CD4-positive, alpha-beta T cell treated with Interleukin-17A for 1 hour (primary cell): ENCODE data around the gene FAM193B.
"Not testable (repeated sequence)": the region's sequence is repeated elsewhere in the genome, so short reads cannot be mapped to it uniquely, and the experiment has no call there.

Experiments
- DNase-seq: peaks from one replicate; pipeline ENCODE4 v3.0.0-alpha.2; 2020

FAM193B gene

GRCh38 chr5:177497292-177498012 lies 56.9 kb downstream of the FAM193B start, which contains the start of gene PDLIM7:
TSS of gene PDLIM7 (minus strand) at chr5:177497604. CDS start at chr5:177496512, 1,092 bp downstream.
- peak; percentile 95 for DNase-seq

DNA sequence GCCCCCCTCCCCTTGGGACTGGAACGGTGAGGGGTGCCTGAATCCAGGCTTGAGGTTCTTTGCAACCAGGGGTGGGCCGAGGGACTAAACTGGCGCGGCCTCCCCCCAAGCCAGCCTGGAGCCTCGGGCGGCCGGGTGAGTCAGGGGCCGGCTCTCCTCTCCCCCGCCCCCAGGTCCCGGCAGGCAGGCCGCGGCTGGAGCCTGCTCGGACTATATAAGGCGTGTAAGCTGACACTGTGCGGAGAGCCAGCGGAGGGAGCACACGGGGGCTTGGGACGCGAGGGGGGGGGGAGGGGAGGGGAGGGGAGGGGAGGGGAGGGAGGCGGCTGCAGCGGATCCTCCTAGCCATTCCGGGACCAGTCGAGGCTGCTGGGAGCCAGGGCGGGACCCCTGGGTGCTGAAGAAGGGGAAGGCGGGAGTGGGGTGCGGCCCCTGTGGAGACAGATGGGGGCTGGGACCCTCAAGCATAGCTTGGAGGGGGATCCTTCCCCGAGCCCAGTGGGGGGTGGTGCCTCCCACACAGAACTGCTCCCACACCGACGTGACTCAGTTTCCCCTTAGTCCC lies 57.6 kb downstream of the FAM193B start:
- no peak for DNase-seq

- DNase-seq = no peak
These were observed 58.2 kb downstream of the FAM193B start for GRCh38 chr5:177496070-177496726.

DNA sequence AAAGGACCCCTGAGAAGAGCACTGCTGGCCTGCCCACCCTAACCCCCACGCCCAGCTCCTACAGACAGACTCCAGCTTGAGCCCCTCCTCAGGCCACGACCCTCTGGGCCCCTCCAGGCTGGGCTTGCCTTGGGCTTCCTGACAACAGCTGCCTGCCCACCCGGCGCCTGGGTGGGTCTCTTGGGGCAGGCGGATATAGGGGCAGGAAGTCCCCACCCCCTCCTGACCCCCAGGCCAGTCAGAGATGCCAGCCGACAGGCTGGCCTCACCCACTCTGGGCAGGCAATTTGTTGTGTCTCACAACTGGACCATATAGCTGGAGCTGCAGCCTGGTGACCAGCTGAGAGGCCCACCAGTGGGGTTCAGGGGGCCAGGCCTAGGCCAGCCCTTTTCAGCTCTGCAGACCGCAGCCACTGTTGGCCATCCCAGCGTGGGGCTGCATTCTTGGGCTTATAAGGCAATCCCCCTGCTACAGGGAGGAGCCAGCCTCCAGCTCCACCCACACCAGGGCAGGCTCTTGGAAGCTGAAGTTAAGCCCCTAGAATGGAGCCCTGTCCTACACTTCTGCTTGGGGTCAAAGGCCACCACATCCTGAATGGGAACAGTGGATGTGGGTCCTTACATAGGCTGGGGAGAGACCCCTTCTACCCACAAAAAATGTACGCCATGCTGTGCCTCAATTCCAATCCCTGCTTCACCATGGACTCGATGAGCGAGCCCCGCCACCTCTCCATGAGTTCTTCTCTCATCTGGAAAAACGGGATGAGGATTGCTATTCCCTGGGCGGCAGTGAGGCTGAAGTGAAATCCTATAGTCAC lies 58.9 kb downstream of the FAM193B start:
- DNase-seq = no peak

DNA sequence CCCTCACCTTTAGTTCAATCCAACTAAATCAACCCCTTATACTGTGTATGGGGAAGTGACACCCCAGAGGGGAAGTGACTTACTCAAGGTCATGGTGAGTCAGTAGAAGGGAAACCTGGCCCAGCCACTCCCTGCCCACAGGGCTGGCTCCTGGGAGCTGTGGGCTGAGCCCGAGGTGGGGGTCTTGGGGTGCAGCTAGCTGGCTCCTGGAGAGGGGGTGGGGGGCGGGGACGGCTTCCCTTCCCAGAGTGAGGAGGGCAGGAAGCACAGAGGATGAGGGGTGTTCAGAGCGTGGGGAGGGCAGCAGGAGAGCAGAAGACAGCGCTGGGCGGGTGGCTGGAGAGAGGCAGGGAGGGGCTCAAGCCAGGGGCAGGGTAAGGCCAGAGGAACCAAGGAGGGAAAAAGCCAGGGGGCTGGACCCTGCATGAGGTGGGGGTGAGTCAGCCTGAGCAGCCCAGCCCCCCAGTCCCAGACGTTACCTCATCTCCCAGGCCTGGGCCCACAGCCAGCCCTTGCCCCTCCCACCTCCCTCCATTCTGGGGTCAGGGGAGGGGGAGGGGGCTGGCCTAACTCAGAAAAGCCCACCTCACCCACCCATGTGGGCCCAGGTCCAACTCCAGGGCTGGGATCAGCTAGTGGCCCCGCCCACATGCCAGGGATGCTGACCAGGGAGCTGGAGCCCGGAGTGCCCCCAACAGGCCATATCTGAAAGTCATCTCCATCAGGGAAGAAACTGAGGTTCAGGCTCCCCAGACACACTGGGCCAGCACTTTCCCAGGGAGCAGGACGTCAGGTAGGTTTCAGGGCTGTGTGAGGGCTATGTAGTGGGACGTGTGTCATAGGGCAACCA lies 59.8 kb downstream of the FAM193B start:
- peak; percentile 22 for DNase-seq

GRCh38 chr5:177493795-177494345 lies 60.5 kb downstream of the FAM193B start:
- DNase-seq = no peak

- no peak for DNase-seq
These were observed 61.5 kb downstream of the FAM193B start for GRCh38 chr5:177492841-177493240.

DNA sequence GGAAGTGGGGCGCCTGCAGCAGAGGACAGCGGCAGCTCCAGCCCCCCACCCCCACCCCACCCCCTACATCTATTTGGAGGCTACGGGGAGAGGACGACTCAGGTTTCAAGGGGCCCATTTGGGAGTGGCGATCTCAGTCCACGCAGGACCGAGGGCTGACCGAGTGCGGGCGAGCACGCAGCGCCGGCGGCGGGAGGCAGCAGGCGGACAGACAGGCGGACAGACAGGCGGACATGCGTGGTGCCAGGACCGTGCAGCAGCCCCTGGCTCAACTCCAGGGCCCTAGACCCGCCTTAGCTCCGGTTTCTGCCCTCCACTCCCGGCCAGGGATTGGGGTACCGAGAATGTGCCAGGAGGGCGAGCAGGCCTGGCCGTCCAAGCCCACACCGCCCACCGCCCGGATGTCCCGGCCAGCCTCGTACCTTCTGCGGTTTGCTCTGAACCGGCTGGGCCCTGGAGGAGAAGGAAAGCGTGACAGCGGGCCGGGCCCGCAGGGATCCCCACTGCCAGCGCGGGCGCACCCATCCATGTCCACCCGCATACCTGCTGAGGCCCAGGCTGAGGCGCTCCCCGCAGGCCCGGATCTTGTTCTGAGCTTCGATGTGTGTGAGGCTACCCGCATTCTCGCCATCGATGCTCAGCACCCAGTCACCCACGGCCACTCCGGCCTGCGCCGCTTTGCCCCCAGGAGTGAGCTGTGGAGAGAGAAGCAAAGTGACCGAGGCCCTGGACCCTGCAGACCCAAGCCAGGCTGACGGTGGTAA lies 62.2 kb downstream of the FAM193B start:
- DNase-seq = no peak

DNA sequence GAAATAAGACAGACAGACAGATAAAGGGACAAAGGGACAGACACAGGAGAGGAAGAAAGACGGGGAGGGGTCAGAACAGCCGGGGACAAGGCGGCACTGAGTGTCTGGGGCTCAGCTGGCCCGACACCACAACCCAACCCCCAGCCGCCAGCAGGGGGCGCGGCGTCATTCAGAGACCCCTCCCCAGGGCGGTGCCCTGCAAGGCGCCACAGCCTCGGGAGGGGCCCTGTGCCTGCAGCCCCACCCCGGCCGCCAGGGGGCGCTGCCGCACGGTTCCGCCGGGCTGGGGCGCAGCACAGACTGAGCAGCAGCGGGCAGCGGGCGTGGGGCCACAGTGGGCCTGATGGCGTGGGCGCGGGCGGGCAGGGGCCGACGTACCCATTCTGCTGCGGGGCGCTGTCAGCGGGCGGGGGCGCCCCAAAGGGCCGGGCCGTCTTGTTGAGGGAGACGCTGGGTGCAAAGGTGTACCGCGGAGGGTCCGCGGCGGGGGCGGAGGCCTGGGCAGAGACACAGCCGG lies 62.9 kb downstream of the FAM193B start:
- DNase-seq = no peak

DNA sequence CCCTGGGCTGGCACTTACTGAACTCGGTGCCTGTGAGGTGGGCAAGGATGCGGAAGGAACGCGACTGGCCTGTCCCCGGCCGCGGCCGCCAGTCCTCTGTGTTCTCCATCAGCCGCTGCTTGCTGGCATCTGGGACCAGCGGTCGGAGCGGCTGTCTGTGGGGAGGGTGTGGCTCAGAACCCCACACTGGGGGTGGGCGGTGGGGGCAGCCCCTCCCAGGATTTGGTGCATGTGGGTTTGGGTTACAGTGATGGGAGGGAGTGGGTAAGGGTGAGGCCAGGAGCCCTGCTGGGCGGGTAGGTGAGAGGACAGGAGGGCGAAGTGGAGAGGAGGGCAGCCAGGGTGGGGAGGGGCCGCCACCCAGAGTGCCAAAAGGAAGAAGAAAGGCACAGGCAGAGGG lies 63.4 kb downstream of the FAM193B start:
- DNase-seq = no peak

DNA sequence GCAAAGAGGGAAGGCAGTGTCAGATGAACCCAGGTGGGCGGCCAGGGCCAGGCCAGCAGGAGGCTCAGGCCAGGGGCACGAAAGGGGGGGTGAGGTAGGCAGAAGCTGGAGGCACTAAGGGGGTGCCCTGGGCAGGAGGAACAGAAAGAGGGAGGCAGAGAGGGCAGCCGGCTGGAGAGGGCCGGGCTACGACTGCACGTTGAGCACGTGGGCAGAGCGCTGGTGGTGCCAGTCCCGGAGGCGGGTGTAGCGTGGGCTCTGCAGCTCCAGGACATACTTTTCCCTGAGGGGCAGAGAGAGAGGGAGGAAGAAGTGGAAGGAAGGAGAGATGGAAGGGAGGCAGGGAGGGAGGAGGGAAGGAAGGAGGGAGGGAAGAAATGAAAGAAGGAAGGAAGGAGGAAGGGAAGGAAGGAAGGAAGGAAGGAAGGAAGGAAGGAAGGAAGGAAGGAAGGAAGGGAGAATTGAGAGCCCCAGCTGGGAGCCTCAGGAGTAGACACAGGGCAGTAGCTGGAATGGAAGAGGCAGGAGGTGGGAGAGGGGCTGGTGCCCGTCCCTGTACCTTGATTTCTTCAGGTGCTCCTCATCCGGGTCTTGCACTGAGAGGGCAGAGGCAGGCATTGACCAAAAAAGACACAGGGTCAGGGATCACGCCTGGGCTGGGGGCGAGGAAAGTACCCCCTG lies 63.9 kb downstream of the FAM193B start:
- no peak for DNase-seq

DNA sequence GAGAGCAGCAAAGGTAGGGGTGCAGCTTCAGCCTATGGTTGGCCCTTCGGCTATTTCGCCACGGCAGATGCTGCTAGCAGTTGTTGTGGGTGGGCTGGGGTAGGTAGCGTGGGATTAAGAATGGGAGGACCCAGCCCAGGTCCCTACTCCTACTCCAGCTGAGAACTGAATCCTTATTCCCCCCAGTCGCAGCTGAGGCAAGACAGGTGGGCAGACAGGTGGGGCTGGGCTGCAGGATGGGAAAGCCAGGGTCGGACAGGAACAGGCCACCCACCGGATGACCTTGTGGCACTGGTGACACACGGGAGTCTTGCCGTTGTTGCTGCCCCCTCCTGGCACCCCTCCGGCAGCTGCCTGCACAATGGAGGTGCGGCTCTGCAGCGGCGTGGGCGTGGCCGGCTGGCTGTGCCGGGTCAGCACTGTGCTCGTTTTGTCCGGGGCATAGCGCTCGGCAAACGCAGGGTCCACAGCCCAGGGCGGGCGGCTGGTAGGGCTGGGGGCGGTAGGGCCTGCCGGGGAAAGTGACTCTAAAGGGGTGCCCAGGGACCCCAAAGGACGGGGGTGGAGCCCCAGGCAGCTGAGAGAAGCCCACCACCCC lies 65.1 kb downstream of the FAM193B start:
- no peak for DNase-seq

- DNase-seq = no peak
These were observed 66.4 kb downstream of the FAM193B start for GRCh38 chr5:177487975-177488374.

DNA sequence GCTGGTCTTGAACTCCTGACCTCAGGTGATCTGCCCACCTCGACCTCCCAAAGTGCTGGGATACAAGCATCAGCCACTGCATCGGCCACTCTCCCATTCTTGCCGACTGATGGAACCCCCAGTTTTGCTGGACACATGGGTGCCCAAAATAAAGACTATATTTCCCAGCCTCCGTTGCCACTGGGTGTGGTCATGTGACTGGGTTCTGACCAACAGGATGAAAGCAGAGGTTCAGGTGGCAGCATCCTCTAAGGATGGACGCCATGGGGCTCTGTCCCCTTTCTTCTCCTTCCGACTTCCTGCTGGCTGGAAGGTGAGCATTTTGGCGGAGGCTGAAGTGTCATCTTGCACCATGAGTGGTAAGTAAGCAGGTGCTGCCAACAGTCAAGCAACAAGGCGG lies 67.2 kb downstream of the FAM193B start:
- DNase-seq = no peak

DNA sequence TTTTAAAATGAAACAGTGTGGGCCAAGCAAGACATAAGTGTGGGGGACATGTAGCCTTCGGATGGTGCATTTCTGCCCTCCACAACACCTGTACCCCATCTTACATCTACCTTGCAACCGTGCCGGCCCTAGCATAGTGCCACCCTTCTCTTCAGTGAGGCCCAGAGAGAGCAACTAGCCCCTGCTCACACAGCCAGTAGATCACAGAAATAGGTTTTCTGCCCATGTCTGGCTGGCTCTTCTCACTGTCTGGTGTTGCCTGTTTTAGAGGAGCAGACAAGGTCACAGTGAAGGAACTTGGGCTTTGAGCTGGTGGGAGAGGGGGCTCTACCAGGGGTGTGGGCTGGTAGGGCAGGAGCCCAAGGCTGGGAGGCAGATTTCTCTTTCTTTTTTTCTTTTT lies 68.1 kb downstream of the FAM193B start:
- no peak for DNase-seq

- not testable (repeated sequence) for DNase-seq
These were observed 68.6 kb downstream of the FAM193B start for GRCh38 chr5:177485753-177486152.

GRCh38 chr5:177484902-177485549 lies 69.3 kb downstream of the FAM193B start:
- no peak for DNase-seq

GRCh38 chr5:177483994-177484901 lies 70.1 kb downstream of the FAM193B start:
- DNase-seq = no peak
